HCT116 (cell line): Measurements from ENCODE around the gene HAND2. TPM values are rescaled to one million over a fixed set of nuclear protein-coding genes. Genes with fewer than 3 reads are reported as not detected.

Experiments
- total RNA-seq: library from RNA; stranded (reverse); gene quantifications from one replicate; pipeline ENCODE4 v1.2.1, GENCODE V29; 2021; ENCODE audit not compliant: unreplicated experiment

HAND2 gene
- total RNA-seq, 1 experiment from 2014 or later: not detected

Other genes with a start within 250 kb of the HAND2 start
- 388 TPM for gene HMGB2, start 195.9 kb downstream of the HAND2 start, total RNA-seq
- gene SAP30, start 159.3 kb downstream of the HAND2 start, total RNA-seq: 12.0 TPM
- not detected for gene SCRG1, start 131.1 kb downstream of the HAND2 start, total RNA-seq